ENCODE data around the gene CPLANE2.
"Not testable (repeated sequence)": the region's sequence is repeated elsewhere in the genome, so short reads cannot be mapped to it uniquely, and the experiment has no call there.

DNA sequence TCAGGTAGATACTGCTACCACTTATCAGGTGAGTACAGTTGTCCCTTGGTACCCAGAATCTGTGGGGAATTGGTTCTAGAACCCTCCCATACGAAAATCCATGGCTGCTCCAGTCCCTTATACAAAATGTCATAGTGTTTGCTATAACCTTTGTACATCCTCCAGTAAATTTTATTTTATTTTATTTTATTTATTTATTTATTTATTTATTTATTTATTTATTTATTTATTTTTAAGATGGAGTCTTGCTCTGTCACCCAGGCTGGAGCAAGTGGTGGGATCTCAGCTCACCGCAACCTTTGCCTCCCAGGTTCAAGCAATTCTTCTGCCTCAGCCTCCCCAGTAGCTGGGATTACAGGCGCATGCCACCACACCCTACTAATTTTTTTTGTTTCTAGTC, 23.4 kb downstream of the CPLANE2 start:
- TF ChIP-seq, protein P1, sequence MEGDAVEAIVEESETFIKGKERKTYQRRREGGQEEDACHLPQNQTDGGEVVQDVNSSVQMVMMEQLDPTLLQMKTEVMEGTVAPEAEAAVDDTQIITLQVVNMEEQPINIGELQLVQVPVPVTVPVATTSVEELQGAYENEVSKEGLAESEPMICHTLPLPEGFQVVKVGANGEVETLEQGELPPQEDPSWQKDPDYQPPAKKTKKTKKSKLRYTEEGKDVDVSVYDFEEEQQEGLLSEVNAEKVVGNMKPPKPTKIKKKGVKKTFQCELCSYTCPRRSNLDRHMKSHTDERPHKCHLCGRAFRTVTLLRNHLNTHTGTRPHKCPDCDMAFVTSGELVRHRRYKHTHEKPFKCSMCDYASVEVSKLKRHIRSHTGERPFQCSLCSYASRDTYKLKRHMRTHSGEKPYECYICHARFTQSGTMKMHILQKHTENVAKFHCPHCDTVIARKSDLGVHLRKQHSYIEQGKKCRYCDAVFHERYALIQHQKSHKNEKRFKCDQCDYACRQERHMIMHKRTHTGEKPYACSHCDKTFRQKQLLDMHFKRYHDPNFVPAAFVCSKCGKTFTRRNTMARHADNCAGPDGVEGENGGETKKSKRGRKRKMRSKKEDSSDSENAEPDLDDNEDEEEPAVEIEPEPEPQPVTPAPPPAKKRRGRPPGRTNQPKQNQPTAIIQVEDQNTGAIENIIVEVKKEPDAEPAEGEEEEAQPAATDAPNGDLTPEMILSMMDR (conservative IDR thresholded peaks at IDR 0.05; ENCODE audit: low read depth, low read length) = not testable (repeated sequence)
- TF ChIP-seq CEBPB (IDR thresholded peaks at IDR 0.05; ENCODE audit: low read depth, low read length); MXI1 (IDR thresholded peaks at IDR 0.05; ENCODE audit: borderline replicate concordance, low read depth, low read length); RCOR1 (IDR thresholded peaks at IDR 0.05; ENCODE audit: insufficient replicate concordance, low read length): not testable (repeated sequence)

All from IMR-90 (cell line).